ENCODE data around the gene PTGES3L. TPM values are rescaled to one million over a fixed set of nuclear protein-coding genes. Genes with fewer than 3 reads are reported as not detected.

Gene PTGES3L
- total and polyA plus RNA-seq, 2 of the 13 experiments (the other 11 are each of a cell fraction or from before 2014, with no cell fraction given) = 1.2 to 2.9 TPM

DNA sequence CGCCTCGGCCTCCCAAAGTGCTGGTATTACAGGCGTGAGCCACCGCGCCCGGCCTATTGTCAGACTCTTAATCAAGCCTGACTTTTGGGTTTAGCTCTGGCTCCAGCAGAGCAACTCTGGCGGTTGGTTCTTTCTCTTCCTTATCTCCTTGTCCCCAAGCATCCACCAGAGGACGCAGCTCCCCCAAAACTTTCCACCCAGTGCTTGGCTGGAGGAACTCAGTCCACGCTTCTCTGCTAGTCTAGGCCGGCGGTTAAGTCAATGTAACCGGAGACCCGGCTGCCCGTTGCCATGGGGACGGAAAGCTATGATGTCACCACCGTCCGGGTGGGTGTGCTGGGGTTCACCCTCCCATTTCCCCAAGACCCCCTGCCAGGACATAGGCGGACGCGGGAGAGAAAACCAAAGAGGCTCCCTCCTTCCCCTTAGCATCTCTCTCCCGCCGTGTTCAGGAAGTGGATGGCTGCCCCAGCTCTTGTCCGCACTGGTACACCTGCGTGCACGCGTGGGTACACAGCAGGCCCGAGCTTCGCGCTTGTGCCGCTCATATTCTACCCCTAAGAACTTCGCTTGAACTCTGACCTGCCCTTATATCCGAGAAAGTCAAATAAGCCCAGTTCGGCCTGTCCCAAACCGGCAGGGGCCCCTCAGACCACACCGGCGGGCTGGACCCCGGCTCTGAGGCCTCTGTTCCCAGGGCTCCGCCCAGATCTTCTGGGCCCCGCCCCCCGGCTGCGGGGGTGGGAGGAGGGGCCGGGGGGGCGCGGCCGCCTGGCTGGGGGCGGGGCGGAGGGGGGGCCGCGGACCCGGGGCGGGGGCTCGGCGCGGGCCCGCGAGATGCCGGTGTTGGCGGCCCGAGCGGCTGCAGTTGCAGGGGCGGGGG lies 44.8 kb upstream of the PTGES3L start, which contains the start of gene RND2 (continued):
- TF ChIP-seq ZBTB33 (CRISPR knock-in tag; IDR thresholded peaks at IDR 0.05) = peak; percentile 87
- peak; percentile 82; the same call in 1 of the 2 replicates for TF ChIP-seq ZNF598 (CRISPR knock-in tag; IDR thresholded peaks at IDR 0.05; ENCODE audit: borderline replicate concordance)
- TF ChIP-seq TFDP2 (CRISPR knock-in tag; IDR thresholded peaks at IDR 0.05) = no peak
- TF ChIP-seq JARID2 (CRISPR knock-in tag; IDR thresholded peaks at IDR 0.05; ENCODE audit: insufficient replicate concordance) = peak; percentile 87
- TF ChIP-seq ZNF772 (CRISPR knock-in tag; IDR thresholded peaks at IDR 0.05) = peak; percentile 70; the same call in 1 of the 2 replicates
- no peak for TF ChIP-seq ZNF431 (CRISPR knock-in tag; IDR thresholded peaks at IDR 0.05; ENCODE audit: borderline replicate concordance, low read depth)
- peak; percentile 65 for TF ChIP-seq ZFY (CRISPR knock-in tag; IDR thresholded peaks at IDR 0.05)
- TF ChIP-seq GATA4 (IDR thresholded peaks at IDR 0.05; ENCODE audit: borderline replicate concordance, low read depth) = no peak
- TF ChIP-seq PHB2 (IDR thresholded peaks at IDR 0.05; ENCODE audit: partially characterized antibody) = no peak
- TF ChIP-seq, protein P1, sequence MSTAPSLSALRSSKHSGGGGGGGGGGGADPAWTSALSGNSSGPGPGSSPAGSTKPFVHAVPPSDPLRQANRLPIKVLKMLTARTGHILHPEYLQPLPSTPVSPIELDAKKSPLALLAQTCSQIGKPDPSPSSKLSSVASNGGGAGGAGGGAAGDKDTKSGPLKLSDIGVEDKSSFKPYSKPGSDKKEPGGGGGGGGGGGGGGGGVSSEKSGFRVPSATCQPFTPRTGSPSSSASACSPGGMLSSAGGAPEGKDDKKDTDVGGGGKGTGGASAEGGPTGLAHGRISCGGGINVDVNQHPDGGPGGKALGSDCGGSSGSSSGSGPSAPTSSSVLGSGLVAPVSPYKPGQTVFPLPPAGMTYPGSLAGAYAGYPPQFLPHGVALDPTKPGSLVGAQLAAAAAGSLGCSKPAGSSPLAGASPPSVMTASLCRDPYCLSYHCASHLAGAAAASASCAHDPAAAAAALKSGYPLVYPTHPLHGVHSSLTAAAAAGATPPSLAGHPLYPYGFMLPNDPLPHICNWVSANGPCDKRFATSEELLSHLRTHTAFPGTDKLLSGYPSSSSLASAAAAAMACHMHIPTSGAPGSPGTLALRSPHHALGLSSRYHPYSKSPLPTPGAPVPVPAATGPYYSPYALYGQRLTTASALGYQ (CRISPR knock-in tag; IDR thresholded peaks at IDR 0.05) = no peak
- TF ChIP-seq NCOA5 (CRISPR knock-in tag; IDR thresholded peaks at IDR 0.05) = no peak
- no peak for TF ChIP-seq ZNF276 (CRISPR knock-in tag; IDR thresholded peaks at IDR 0.05; ENCODE audit: low read depth)
- TF ChIP-seq ZNF451 (CRISPR knock-in tag; IDR thresholded peaks at IDR 0.05) = 0 out of 2 replicates have a peak, but pooled peaks have one; percentile 16
- TF ChIP-seq, protein P2, sequence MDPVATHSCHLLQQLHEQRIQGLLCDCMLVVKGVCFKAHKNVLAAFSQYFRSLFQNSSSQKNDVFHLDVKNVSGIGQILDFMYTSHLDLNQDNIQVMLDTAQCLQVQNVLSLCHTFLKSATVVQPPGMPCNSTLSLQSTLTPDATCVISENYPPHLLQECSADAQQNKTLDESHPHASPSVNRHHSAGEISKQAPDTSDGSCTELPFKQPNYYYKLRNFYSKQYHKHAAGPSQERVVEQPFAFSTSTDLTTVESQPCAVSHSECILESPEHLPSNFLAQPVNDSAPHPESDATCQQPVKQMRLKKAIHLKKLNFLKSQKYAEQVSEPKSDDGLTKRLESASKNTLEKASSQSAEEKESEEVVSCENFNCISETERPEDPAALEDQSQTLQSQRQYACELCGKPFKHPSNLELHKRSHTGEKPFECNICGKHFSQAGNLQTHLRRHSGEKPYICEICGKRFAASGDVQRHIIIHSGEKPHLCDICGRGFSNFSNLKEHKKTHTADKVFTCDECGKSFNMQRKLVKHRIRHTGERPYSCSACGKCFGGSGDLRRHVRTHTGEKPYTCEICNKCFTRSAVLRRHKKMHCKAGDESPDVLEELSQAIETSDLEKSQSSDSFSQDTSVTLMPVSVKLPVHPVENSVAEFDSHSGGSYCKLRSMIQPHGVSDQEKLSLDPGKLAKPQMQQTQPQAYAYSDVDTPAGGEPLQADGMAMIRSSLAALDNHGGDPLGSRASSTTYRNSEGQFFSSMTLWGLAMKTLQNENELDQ (CRISPR knock-in tag; IDR thresholded peaks at IDR 0.05; ENCODE audit: borderline replicate concordance) = no peak
- no peak for TF ChIP-seq THYN1 (CRISPR knock-in tag; IDR thresholded peaks at IDR 0.05; ENCODE audit: borderline replicate concordance, low read depth)

Measured in HepG2 (cell line).